Measurements from ENCODE around the gene CSGALNACT2. TPM values are rescaled to one million over a fixed set of nuclear protein-coding genes. Genes with fewer than 3 reads are reported as not detected.

The CSGALNACT2 gene
- total and polyA plus RNA-seq, 2 of the 13 experiments (the other 11 are each of a cell fraction or from before 2014, with no cell fraction given): 3.3 to 7.1 TPM

DNA sequence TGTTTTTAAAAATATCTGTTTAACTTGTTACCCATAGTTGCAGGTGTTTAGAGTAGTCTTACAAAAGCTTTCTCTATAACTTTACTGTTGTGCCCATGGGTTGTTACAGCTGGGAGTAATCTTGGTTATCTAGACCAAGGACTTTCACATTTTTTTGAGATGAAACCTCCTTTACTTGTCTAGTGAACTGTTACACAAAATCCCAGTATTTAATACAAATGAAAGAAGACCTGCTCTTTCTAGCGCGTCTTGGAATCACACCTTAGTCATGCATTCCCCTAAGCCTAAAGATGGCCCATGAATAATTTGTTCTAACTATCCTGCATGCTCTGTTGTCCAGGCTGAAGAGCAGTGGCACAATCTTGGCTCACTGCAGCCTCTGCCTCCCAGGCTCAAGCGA, 38.0 kb downstream of the CSGALNACT2 start (continued):
- TF ChIP-seq, protein P1, sequence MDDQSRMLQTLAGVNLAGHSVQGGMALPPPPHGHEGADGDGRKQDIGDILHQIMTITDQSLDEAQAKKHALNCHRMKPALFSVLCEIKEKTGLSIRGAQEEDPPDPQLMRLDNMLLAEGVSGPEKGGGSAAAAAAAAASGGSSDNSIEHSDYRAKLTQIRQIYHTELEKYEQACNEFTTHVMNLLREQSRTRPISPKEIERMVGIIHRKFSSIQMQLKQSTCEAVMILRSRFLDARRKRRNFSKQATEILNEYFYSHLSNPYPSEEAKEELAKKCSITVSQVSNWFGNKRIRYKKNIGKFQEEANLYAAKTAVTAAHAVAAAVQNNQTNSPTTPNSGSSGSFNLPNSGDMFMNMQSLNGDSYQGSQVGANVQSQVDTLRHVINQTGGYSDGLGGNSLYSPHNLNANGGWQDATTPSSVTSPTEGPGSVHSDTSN (CRISPR knock-in tag; IDR thresholded peaks at IDR 0.05; ENCODE audit: borderline replicate concordance): no peak
- TF ChIP-seq, protein P2, sequence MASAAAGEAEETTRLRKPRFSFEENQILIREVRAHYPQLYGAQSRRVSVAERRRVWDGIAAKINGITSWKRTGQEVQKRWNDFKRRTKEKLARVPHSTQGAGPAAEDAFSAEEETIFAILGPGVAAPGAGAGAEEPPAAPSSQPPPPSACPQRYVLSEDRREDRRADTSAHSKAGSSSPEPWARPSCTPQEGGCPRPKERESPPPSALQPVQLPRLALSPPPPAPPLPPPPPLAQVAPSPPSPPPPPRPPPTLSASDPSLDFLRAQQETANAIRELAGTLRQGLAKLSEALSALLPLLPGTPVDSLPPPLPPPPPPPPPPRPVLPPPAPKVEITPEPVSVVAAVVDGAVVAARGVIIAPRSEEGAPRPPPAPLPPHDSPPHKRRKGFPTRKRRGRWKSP (CRISPR knock-in tag; IDR thresholded peaks at IDR 0.05): no peak
- TF ChIP-seq ZNF563 (CRISPR knock-in tag; IDR thresholded peaks at IDR 0.05): no peak

GRCh38 chr10:43177595-43177994, 39.4 kb downstream of the CSGALNACT2 start:
- BruUV-seq (replicated peaks): no TSS peak
- no peak for FAIRE-seq

More at GRCh38 chr10:43177595-43177994, 39.4 kb downstream of the CSGALNACT2 start:
- H3K9me3 ChIP-seq (ENCODE audit: low read length): no peaks in the 10 kb centered on the region
- H3K36me3 ChIP-seq (replicated peaks in 1 of 2; ENCODE audit: control insufficient read depth in 1 of 2, insufficient read depth in 2 of 2, low read length in 2 of 2): peaks cover 1 to 5% of the 10 kb centered on the region in 2 experiments; a peak in 1 of 5 replicates
- ATAC-seq: no peak
- intact Hi-C loops (cut with micrococcal nuclease; ENCODE audit: unreplicated experiment): no loop called here
- H3K9ac ChIP-seq (ENCODE audit: insufficient read depth, low read depth, low read length): no peak overlapping the region
- H3K27me3 ChIP-seq (ENCODE audit: control insufficient read depth in 1 of 2, insufficient read depth in 2 of 2, low read length in 2 of 2): no peaks in the 10 kb centered on the region; a peak in 1 of 5 replicates
- no peaks in the 10 kb centered on the region for H3K4me1 ChIP-seq (ENCODE audit: insufficient read depth, low read length)
- no peaks in the 10 kb centered on the region for H4K20me1 ChIP-seq (ENCODE audit: insufficient read depth, low read length)
- no peak for TF ChIP-seq MEF2D (CRISPR knock-in tag; IDR thresholded peaks at IDR 0.05)
- TF ChIP-seq ZNF143 (CRISPR knock-in tag; IDR thresholded peaks at IDR 0.05): no peak
- TF ChIP-seq ZFAT (CRISPR knock-in tag; conservative IDR thresholded peaks at IDR 0.05): no peak
- TF ChIP-seq ZNF253 (CRISPR knock-in tag; IDR thresholded peaks at IDR 0.05; ENCODE audit: borderline replicate concordance): no peak
- TF ChIP-seq YY1 (IDR thresholded peaks at IDR 0.05; ENCODE audit: insufficient read depth, insufficient replicate concordance, low read depth, low read length): no peak
- TF ChIP-seq ELK4 (CRISPR knock-in tag; IDR thresholded peaks at IDR 0.05; ENCODE audit: borderline replicate concordance): no peak
- no peak for TF ChIP-seq ZNF335 (CRISPR knock-in tag; IDR thresholded peaks at IDR 0.05)
- no peak for TF ChIP-seq ZNF430 (CRISPR knock-in tag; IDR thresholded peaks at IDR 0.05)
- TF ChIP-seq SMARCC2 (IDR thresholded peaks at IDR 0.05): no peak
- TF ChIP-seq ZMYM2 (CRISPR knock-in tag; IDR thresholded peaks at IDR 0.05): no peak
- TF ChIP-seq NPAS2 (CRISPR knock-in tag; IDR thresholded peaks at IDR 0.05; ENCODE audit: borderline replicate concordance): no peak
- TF ChIP-seq SRSF9 (IDR thresholded peaks at IDR 0.05; ENCODE audit: borderline replicate concordance, insufficient read depth, low read depth, low read length, poor library complexity, severe bottlenecking): no peak
- TF ChIP-seq HOXA3 (CRISPR knock-in tag; IDR thresholded peaks at IDR 0.05): no peak
- CTCF ChIA-PET (ENCODE audit: low intra/inter-chr PET ratio, low total read pairs): no interaction called here
- no peak overlapping the region for H3K27ac ChIP-seq (ENCODE audit: extremely low read length, insufficient read depth, low read length)
- POLR2A ChIA-PET: no interaction called here
- no peak for DNase-seq (ENCODE audit: low spot score)
- no peak overlapping the region for H3K4me3 ChIP-seq (replicated peaks in 1 of 3; ENCODE audit: insufficient read depth in 1 of 3, low read depth in 2 of 3, low read length in 3 of 3)
- H2AFZ ChIP-seq (ENCODE audit: low read length): no peak overlapping the region
- H3K79me2 ChIP-seq (ENCODE audit: insufficient read depth, low read length): no peaks in the 10 kb centered on the region
- WGBS (ENCODE audit: low lambda C conversion rate): 90% methylated on average over 1 of the region's 1 CpG
- no peak overlapping the region for H3K4me2 ChIP-seq (ENCODE audit: low read depth, low read length)
- in situ Hi-C loops (cut with HindIII; ENCODE audit: extremely low pct_ligation_motif_present, low pct_unique_long_range_greater_than_20kb): no loop called here

Data from HepG2 (cell line).